HG02623 (cell line): ENCODE results near the gene TACR1.
"Not testable (repeated sequence)": the region's sequence is repeated elsewhere in the genome, so short reads cannot be mapped to it uniquely, and the experiment has no call there.

Source experiments
- ATAC-seq: cut with Tn5 transposase; IDR thresholded peaks from one replicate; pipeline ENCODE4 v1.9.1; 2021; ENCODE audit warnings: moderate library complexity; ENCODE audit not compliant: unreplicated experiment

The TACR1 gene, protein sequence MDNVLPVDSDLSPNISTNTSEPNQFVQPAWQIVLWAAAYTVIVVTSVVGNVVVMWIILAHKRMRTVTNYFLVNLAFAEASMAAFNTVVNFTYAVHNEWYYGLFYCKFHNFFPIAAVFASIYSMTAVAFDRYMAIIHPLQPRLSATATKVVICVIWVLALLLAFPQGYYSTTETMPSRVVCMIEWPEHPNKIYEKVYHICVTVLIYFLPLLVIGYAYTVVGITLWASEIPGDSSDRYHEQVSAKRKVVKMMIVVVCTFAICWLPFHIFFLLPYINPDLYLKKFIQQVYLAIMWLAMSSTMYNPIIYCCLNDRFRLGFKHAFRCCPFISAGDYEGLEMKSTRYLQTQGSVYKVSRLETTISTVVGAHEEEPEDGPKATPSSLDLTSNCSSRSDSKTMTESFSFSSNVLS

DNA sequence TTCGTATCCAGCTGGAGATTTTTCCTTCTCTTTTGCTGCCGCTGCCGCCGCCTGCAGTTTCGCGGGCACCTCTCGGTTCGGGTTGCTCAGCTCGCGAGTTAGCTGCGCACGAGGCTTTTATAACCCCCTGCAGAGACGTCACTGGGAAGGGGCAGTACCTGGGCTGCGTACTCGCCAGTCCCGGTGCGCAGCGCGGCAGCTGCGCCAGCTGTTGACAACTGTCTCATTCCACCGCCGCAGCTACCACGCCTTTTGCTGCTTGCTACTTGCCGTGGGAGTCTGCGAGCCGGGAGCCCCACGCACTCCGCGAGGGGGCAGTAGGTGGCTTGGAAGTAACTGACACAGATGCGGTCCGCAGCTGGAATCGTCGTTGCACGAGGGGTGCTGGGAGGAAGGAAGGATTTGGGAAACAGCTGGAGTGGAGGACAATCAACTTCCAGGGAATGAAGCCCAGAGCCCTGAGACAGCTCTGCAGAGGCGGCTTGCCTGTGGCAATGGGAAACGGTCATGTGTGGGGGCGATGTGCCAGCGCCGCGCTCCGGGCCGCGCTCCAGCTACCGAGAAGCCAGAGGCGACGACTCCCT, at the start of gene TACR1:
TACR1 (minus strand) TSS at position 93 of the 584 bp plus-strand sequence. CDS start 586 bp downstream, outside the sequence.
- ATAC-seq, result peak; percentile 75

DNA sequence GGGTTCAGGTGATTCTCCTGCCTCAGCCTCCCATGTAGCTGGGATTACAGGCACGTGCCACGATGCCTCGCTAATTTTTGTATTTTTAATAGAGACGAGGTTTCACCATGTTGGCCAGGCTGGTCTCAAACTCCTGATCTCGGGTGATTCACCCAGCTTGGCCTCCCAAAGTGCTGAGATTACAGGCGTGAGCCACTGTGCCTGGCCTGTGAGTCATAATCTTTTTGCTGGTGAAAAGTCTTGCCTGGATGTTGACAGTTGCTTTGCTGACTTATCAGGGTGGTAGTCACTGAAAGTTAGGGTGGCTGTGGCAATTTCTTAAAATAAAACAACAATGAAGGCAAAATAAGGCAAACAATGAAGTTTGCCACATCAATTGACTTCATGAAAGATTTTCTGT, 49.3 kb upstream of the TACR1 start:
- not testable (repeated sequence) for ATAC-seq

GRCh38 chr2:75246441-75247167, 47.3 kb upstream of the TACR1 start:
- no peak for ATAC-seq

- ATAC-seq, result no peak
Observed at GRCh38 chr2:75243219-75243618, 43.9 kb upstream of the TACR1 start.

DNA sequence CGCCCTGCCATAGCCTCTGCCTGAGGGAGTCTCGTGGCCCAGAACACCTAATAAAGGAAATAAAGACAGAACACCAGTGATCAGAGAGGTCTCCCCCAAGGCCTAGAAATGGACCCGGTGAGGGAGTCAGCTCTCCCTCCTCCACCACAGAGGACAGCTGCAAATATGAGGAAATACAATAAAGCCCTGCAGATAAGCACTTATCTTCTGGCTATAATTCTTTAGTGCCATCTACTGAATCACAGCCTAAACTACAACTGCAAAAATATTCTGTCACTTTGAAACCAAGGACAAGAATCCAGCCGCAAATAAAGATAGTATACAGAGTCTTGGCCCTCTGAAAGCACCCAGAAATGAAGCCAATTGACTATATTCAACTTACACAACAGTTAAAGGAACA, 42.4 kb upstream of the TACR1 start:
- ATAC-seq, result no peak

DNA sequence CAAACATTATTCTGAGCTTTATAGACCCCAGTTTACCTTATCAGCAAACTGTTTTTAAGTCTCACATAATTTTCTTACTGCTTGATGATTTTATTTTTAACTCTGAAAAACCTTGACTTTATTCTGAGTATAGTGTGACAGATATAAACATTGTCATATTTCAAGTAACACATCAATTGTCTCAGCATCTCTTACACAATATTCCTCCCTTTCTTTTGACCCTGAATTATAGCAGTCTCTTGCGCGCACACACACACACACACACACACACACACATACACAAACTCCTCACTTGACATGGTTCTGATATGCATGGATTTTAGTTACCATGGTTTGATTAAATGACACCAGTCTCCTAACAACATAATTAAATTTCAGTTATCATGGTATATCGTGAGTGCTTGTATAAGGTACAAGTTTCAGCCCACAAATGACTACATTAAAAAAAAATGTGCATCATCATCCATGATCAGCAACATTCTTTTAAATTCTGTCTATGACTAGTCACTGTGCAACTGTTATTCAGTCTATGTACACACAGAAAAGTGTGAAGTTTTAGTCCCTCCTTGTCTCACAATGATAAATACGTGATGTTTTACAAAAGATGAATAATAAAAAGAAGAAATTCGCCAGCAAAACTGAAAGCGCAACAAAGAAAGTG, 39.5 kb upstream of the TACR1 start:
- no peak for ATAC-seq

DNA sequence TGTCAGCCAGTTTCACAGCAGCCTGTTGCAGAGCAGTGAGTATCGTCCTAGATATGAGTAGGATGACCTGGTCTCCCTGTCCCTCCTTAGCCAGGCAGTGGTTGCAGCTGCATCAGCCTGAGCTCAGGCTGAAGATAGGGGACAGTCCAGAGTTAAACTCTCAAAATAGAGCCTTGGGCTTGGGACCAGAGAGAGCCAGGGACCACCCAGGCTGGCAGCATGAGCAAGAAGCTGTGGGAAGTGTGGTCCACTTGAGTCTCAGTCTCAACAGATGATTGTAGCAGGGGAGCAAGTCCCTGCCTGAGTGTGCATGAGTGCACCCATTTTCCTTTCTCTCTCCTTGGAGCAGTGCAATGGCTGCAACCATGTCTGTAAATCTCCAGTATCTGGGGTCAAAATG, 38.0 kb upstream of the TACR1 start:
- no peak for ATAC-seq

- ATAC-seq, result no peak
Observed at GRCh38 chr2:75233965-75234364, 34.6 kb upstream of the TACR1 start.

GRCh38 chr2:75226617-75227016, 27.3 kb upstream of the TACR1 start:
- no peak for ATAC-seq

DNA sequence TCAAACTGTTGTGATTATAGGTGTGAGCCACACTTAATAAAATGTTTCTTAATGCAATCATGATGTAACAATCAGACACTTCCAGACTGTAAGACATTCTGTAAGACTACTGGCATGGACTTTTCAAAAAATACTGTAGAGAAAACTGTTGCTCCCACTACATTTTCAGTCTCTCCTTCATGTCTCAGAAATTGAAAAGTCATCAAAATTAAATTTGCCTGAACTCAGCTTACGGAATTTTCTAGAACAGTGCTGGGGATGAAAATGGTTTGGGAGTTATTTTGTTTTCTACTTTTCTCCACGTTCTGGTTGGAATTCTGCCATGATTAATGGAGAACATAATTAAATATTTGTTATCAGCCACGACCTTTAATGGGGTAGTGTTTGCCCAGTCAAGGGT, 26.8 kb upstream of the TACR1 start:
- no peak for ATAC-seq

DNA sequence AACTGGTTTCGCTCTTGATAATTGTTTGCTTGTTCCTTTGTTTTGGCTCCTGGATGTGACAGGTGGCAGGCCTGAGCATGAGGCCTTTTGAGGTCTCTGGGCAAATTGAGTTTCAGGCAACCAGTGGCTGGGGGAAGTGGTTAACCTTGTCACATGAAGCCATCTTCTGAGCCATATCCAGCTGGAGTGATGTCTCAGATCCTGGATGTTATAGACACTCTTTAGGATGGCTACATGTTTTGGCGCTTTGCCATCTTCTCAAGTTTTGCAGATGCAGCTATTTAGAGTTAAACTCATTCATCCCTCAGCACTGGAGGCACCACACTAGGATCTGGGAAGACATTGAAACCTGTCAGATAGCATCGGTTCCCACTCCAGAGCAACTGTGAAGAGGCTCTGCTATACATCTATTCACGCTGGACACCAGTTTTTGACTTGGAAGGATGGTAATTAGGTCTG, 25.3 kb upstream of the TACR1 start:
- no peak for ATAC-seq

- ATAC-seq, result no peak
Observed at GRCh38 chr2:75222527-75222926, 23.2 kb upstream of the TACR1 start.

DNA sequence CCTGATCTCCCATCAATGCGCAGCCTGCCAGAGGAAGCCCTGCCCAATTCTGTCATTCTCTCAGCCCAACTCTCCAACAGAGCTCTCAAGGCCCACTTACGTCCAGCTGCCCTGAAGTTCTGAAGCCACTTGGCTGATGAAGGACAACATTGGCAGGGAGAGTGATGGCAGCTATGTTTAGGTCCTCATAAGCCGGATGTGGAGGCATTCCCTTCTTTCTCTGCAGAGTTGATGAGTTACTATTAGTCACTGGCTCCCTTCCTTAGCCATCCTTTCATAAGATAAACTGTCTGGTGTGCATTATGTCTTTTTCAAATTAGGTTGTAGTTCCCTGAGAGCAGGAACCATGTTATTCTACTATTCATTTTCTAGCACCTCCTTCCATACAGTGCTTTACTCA, 22.5 kb upstream of the TACR1 start:
- no peak for ATAC-seq

- ATAC-seq, result not testable (repeated sequence)
Observed at GRCh38 chr2:75219213-75219612, 19.9 kb upstream of the TACR1 start.

DNA sequence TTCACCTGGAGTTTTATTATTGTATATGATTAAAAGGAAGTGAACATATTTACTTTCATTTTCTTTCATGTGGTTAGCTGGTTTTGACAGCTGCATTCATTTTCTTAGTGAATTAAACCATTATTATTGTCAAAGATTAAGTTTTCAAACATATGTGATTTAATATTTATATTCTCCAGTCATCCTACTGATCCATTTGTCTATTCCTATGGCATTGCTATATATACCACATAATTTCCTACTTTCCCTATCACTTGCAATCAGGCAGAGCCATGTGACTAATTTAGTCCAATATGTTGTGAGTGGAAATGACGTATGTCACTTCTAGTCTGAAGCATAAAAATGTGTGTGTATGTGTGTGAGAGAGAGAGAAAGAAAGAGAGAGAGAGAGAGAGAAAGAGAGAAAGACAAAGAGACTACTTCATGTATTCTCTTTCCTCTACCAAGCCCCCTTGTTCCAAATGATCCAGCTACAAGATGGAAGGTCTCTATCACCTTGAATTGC, 12.0 kb upstream of the TACR1 start:
- no peak for ATAC-seq

DNA sequence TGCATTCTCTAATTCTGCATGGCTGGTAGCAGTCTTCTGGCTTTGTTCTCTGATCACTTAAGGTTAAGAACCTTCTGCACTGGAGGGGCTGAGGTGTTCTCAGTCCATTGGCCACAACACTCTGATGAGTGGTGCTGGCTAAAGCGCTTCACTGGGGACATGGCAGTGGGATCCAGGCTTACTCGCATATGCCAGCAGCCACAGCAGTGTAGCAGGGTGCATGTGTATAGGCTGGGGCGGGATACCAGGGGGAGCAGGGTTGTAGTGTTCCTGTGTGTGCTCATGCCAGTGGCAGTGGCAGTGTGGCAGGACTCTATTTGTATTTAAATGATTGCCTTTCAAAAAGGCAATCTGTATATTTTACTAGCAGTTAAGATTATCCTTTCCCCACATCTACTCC, 11.1 kb upstream of the TACR1 start:
- no peak for ATAC-seq

- ATAC-seq, result no peak
Observed at GRCh38 chr2:75208738-75209137, 9.4 kb upstream of the TACR1 start.

GRCh38 chr2:75204833-75205232, 5.5 kb upstream of the TACR1 start:
- ATAC-seq, result no peak

DNA sequence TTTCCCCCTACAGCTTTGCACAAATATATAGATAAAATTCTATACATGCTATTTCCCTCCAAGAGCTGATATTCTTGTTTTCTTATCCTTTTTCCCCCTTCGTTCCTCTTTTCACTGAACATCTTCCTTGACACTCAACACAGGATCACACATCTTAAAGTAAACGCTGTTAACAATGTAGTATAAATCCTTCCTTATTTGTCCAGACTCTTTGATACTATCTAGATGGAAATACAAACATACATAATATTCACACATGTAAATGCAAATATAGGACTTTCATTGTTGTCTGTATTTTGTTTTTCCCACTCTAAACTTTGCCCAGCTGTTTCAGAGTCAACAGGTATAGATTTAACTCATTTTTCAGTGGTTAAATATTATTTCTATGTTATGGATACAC, 3.0 kb upstream of the TACR1 start:
- no peak for ATAC-seq

- no peak for ATAC-seq
Observed at GRCh38 chr2:75200140-75201096, 1.1 kb upstream of the TACR1 start.
